Panc1 (cell line): ENCODE data around the gene USP40. TPM values are rescaled to one million over a fixed set of nuclear protein-coding genes. Genes with fewer than 3 reads are reported as not detected.

Source experiments
- ATAC-seq: fragments of 200-7000 bp; cut with Tn5 transposase; 2 replicates; pipeline ENCODE4 v1.9.1; 2020; ENCODE audit warnings: mild to moderate bottlenecking, moderate library complexity
- BruUV-seq: library from RNA; stranded (reverse); fragments of 400-500 nt; replicated peaks from 2 replicates; lab custom pipeline; 2021; lab: Mats Ljungman, UMichigan
- CTCF ChIA-PET: fragments of 300-600 bp; sonication (Branson Sonifier 250); formaldehyde crosslinking; loops from one replicate; lab custom pipeline; 2022; ENCODE audit warnings: antibody characterized with exemption; lab: Charles Lee
- POLR2A ChIA-PET: fragments of 300-600 bp; sonication (Branson Sonifier 250); formaldehyde crosslinking; loops from one replicate; lab custom pipeline; 2022; ENCODE audit warnings: antibody characterized with exemption; lab: Charles Lee
- DNase-seq: peaks from one replicate; pipeline ENCODE4 v3.0.0-alpha.2; 2010; ENCODE audit warnings: low read depth, low spot score
- H3K27ac ChIP-seq: 2 replicates; pipeline ENCODE4 v1.5.1; 2011; ENCODE audit warnings: mild to moderate bottlenecking, low read length, inconsistent platforms
- H3K27me3 ChIP-seq: fragments of 200-500 bp; sonication (Bioruptor generic); 2 replicates; pipeline ENCODE4 v1.6.0; 2014; ENCODE audit warnings: low read length, inconsistent platforms; ENCODE audit not compliant: control insufficient read depth, insufficient read depth
- H3K36me3 ChIP-seq: fragments of 200-500 bp; sonication (Bioruptor generic); 2 replicates; pipeline ENCODE4 v1.5.1; 2014; ENCODE audit warnings: inconsistent platforms, mild to moderate bottlenecking, low read length, moderate library complexity; ENCODE audit not compliant: control insufficient read depth, insufficient read depth
- H3K4me1 ChIP-seq: 2 replicates; pipeline ENCODE4 v1.5.1; 2011; ENCODE audit warnings: inconsistent platforms, mild to moderate bottlenecking, low read length, moderate library complexity; ENCODE audit not compliant: control insufficient read depth, insufficient read depth
- H3K4me3 ChIP-seq, 2 experiments: 2 replicates each; pipeline ENCODE4 v1.5.1; 2011 to 2012; ENCODE audit warnings: low read depth in 2 of 2, low read length in 2 of 2, mild to moderate bottlenecking in 2 of 2, inconsistent platforms in 1 of 2, moderate library complexity in 1 of 2
- H3K9me3 ChIP-seq: fragments of 200-500 bp; sonication (Bioruptor generic); 2 replicates; pipeline ENCODE4 v1.5.1; 2014; ENCODE audit warnings: low read depth, mild to moderate bottlenecking, inconsistent platforms, low read length, moderate library complexity; ENCODE audit not compliant: control insufficient read depth, insufficient read depth
- CTCF ChIP-seq: fragments of 450-650 bp; IDR thresholded peaks from 2 replicates; pipeline ENCODE4 v1.5.1; 2017; ENCODE audit warnings: mild to moderate bottlenecking
- POLR2AphosphoS5 ChIP-seq: IDR thresholded peaks from 2 replicates; pipeline ENCODE4 v1.6.1; 2012; ENCODE audit warnings: mild to moderate bottlenecking, low read depth, low read length, moderate library complexity
- REST ChIP-seq, 2 experiments: IDR thresholded peaks; 2 replicates each; pipeline ENCODE4 v1.6.1; 2011 to 2012; ENCODE audit warnings: low read depth in 2 of 2, control low read depth in 1 of 2, low read length in 1 of 2, mild to moderate bottlenecking in 1 of 2, moderate library complexity in 1 of 2; ENCODE audit not compliant: insufficient read depth in 1 of 2
- SIN3A ChIP-seq: IDR thresholded peaks from 2 replicates; pipeline ENCODE4 v1.6.1; 2012; ENCODE audit warnings: low read depth, mild to moderate bottlenecking, low read length, moderate library complexity, borderline replicate concordance; ENCODE audit not compliant: insufficient read depth
- TCF7L2 ChIP-seq: IDR thresholded peaks from 2 replicates; pipeline ENCODE4 v1.6.1; 2011; ENCODE audit warnings: mild to moderate bottlenecking, low read depth, low read length, inconsistent platforms
- in situ Hi-C: cut with HindIII; loops from 2 replicates; pipeline ENCODE4 v1.10.0; 2016; ENCODE audit warnings: low sequenced_read_pairs, low pct_unique_long_range_greater_than_20kb
- intact Hi-C: fragments of 100-400 bp; cut with micrococcal nuclease; formaldehyde crosslinking; loops from one replicate; pipeline ENCODE4 v1.10.0; 2022; ENCODE audit not compliant: unreplicated experiment
- total RNA-seq: library from RNA; stranded (reverse); gene quantifications from one replicate; pipeline ENCODE4 v1.2.1, GENCODE V29; 2021; ENCODE audit not compliant: unreplicated experiment

USP40 gene
- total RNA-seq, 1 experiment from 2014 or later: 26.6 TPM

- CTCF ChIA-PET: interaction anchor here (0.6 kb wide), 1 partner anchor 69 kb away, joined by 11 read pairs; no protein-coding TSS in a partner anchor
- intact Hi-C loops (no loop called here), in situ Hi-C loops (no loop called here)
- POLR2A ChIA-PET: no interaction called here
- no peak for ATAC-seq
- Histone ChIP-seq H3K9me3 (no peaks in the 10 kb centered on the region), H3K4me3 (no peak overlapping the region), H3K4me1 (peaks cover 8% of the 10 kb centered on the region), H3K27ac (peak overlapping the region; percentile 40; the same call in 1 of the 2 replicates), H3K36me3 (peaks cover 5% of the 10 kb centered on the region; the same call in 1 of the 2 replicates), H3K27me3 (no peaks in the 10 kb centered on the region)
- DNase-seq: no peak
- no peak for TF ChIP-seq SIN3A
- TF ChIP-seq CTCF: no peak
- TF ChIP-seq TCF7L2: no peak
- TF ChIP-seq REST (IDR thresholded peaks at IDR 0.05; ENCODE audit: insufficient read depth in 1 of 2, low read depth in 2 of 2, low read length in 1 of 2): no peak
- no peak for TF ChIP-seq POLR2AphosphoS5
- BruUV-seq: no TSS peak
These were observed 2.7 kb downstream of the USP40 start for GRCh38 chr2:233563663-233564430.

- in situ Hi-C loops (no loop called here), intact Hi-C loops (no loop called here)
- ChIA-PET POLR2A (interaction anchor here (0.6 kb wide), 1 partner anchor 178 kb away, joined by 4 read pairs; no protein-coding TSS in a partner anchor), CTCF (no interaction called here)
- no peaks in the 10 kb centered on the region for H3K27me3 ChIP-seq
- ATAC-seq (peak; percentile 78), DNase-seq (no peak)
- no TSS peak for BruUV-seq
- H3K4me3 ChIP-seq: no peak overlapping the region
- peaks cover 10% of the 10 kb centered on the region for H3K4me1 ChIP-seq
- H3K36me3 ChIP-seq: peaks cover 3% of the 10 kb centered on the region; the same call in 1 of the 2 replicates
- H3K27ac ChIP-seq: peak overlapping the region; percentile 57; the same call in 1 of the 2 replicates
- TF ChIP-seq TCF7L2 (no peak), POLR2AphosphoS5 (no peak), REST (IDR thresholded peaks at IDR 0.05; ENCODE audit: insufficient read depth in 1 of 2, low read depth in 2 of 2, low read length in 1 of 2) (no peak), CTCF (no peak), SIN3A (no peak)
- H3K9me3 ChIP-seq: no peaks in the 10 kb centered on the region
These were observed 9.5 kb downstream of the USP40 start for GRCh38 chr2:233556881-233557736.
